Tibial artery (tissue), 4 donors: Measurements from ENCODE around the gene CFAP221.

Experiments used
- DNase-seq, 2 donors: peaks; one replicate each; pipeline ENCODE4 v3.0.0-alpha.2; 2019
- H3K27ac ChIP-seq, 2 donors: fragments of 200-600 bp; sonication (generic) in 1 of 2; 1 replicate in 1 of 2; 2 replicates in 1 of 2; pipeline ENCODE4 v1.5.1; 2018 to 2019; ENCODE audit warnings: mild to moderate bottlenecking in 1 of 2
- H3K27me3 ChIP-seq, 2 donors: fragments of 200-600 bp; sonication (generic) in 1 of 2; one replicate each; pipeline versions ENCODE4 v1.5.1 to v1.6.0; 2016 to 2019
- H3K36me3 ChIP-seq, 3 donors: fragments of 200-600 bp; sonication (generic) in 2 of 3; one replicate each; pipeline ENCODE4 v1.5.1; 2016 to 2019; ENCODE audit warnings: mild to moderate bottlenecking in 2 of 3
- H3K4me1 ChIP-seq, 4 donors: fragments of 200-600 bp; sonication (generic) in 2 of 4; 1 replicate in 3 of 4; 2 replicates in 1 of 4; pipeline ENCODE4 v1.5.1; 2016 to 2019
- H3K4me3 ChIP-seq, 2 donors: fragments of 200-600 bp; sonication (generic) in 1 of 2; 1 replicate in 1 of 2; 2 replicates in 1 of 2; pipeline ENCODE4 v1.5.1; 2018 to 2019; ENCODE audit warnings: mild to moderate bottlenecking in 2 of 2
- H3K9me3 ChIP-seq, 3 donors: fragments of 200-600 bp; sonication (generic) in 1 of 3; one replicate each; pipeline ENCODE4 v1.5.1; 2016 to 2019
- CTCF ChIP-seq, 2 experiments: fragments of 200-600 bp in 1 of 2; fragments of 450-650 bp in 1 of 2; IDR thresholded peaks; one replicate each; pipeline ENCODE4 v1.5.1; 2017 to 2019; ENCODE audit warnings: antibody characterized with exemption in 2 of 2, mild to moderate bottlenecking in 1 of 2, moderate library complexity in 1 of 2
- intact Hi-C: fragments of 100-400 bp; cut with DNase I; formaldehyde crosslinking; loops from one replicate; pipeline ENCODE4 v1.15.0; 2023; ENCODE audit warnings: low total_unique reads

The CFAP221 gene

GRCh38 chr2:119680457-119681202, 136.4 kb downstream of the CFAP221 start:
- Histone ChIP-seq H3K9me3 (no peaks in the 10 kb centered on the region), H3K36me3 (peaks cover 0 to 27% (median 0%) of the 10 kb centered on the region in 3 donors), H3K27ac (no peak overlapping the region), H3K27me3 (no peaks in the 10 kb centered on the region), H3K4me1 (peaks cover 0 to 9% (median 9%) of the 10 kb centered on the region in 4 donors), H3K4me3 (no peak overlapping the region)
- TF ChIP-seq CTCF (IDR thresholded peaks at IDR 0.05): no peak
- DNase-seq: peak in 1 of 2 donors; percentile 29
- intact Hi-C loops: no loop called here

GRCh38 chr2:119681203-119681867, 137.1 kb downstream of the CFAP221 start:
- TF ChIP-seq CTCF (IDR thresholded peaks at IDR 0.05): no peak
- no peaks in the 10 kb centered on the region for H3K27me3 ChIP-seq
- peaks cover 0 to 9% (median 9%) of the 10 kb centered on the region in 4 donors for H3K4me1 ChIP-seq
- no peak for DNase-seq
- H3K36me3 ChIP-seq: peaks cover 0 to 34% (median 0%) of the 10 kb centered on the region in 3 donors
- H3K27ac ChIP-seq: no peak overlapping the region
- intact Hi-C loops: no loop called here
- H3K9me3 ChIP-seq: no peaks in the 10 kb centered on the region
- H3K4me3 ChIP-seq: no peak overlapping the region

- peaks cover 0 to 9% (median 9%) of the 10 kb centered on the region in 4 donors for H3K4me1 ChIP-seq
- no peak for DNase-seq
- peaks cover under 1 to 37% (median 3%) of the 10 kb centered on the region in 3 donors for H3K36me3 ChIP-seq
- H3K9me3 ChIP-seq: no peaks in the 10 kb centered on the region
- H3K27me3 ChIP-seq: no peaks in the 10 kb centered on the region
- no peak overlapping the region for H3K4me3 ChIP-seq
- intact Hi-C loops: no loop called here
- no peak for TF ChIP-seq CTCF (IDR thresholded peaks at IDR 0.05)
- no peak overlapping the region for H3K27ac ChIP-seq
Observed at GRCh38 chr2:119681868-119682220, 137.6 kb downstream of the CFAP221 start.

- intact Hi-C loops: no loop called here
- Histone ChIP-seq H3K4me3 (no peak overlapping the region), H3K9me3 (no peaks in the 10 kb centered on the region), H3K36me3 (peaks cover 8 to 44% (median 8%) of the 10 kb centered on the region in 3 donors), H3K27me3 (no peaks in the 10 kb centered on the region), H3K4me1 (peaks cover 0 to 9% (median 9%) of the 10 kb centered on the region in 4 donors), H3K27ac (no peak overlapping the region)
- TF ChIP-seq CTCF (IDR thresholded peaks at IDR 0.05): no peak
- DNase-seq: peak in 1 of 2 donors; percentile 48
Observed at GRCh38 chr2:119682578-119682977, 138.3 kb downstream of the CFAP221 start.

- Histone ChIP-seq H3K4me3 (no peak overlapping the region), H3K9me3 (no peaks in the 10 kb centered on the region), H3K27ac (no peak overlapping the region), H3K36me3 (peaks cover 8 to 49% (median 12%) of the 10 kb centered on the region in 3 donors), H3K27me3 (no peaks in the 10 kb centered on the region), H3K4me1 (peaks cover 0 to 9% (median 9%) of the 10 kb centered on the region in 4 donors)
- intact Hi-C loops: no loop called here
- peak in 1 of 2 donors; percentile 54 for DNase-seq
- TF ChIP-seq CTCF (IDR thresholded peaks at IDR 0.05): no peak
Observed at GRCh38 chr2:119683074-119683712, 138.9 kb downstream of the CFAP221 start.
